ENCODE data around the gene SCARB2. TPM values are rescaled to one million over a fixed set of nuclear protein-coding genes. Genes with fewer than 3 reads are reported as not detected.

SCARB2 gene
- total and polyA plus RNA-seq, 2 donors (not counting 3 experiments of a cell fraction or from before 2014, with no cell fraction given): 75.2 to 116 TPM

DNA sequence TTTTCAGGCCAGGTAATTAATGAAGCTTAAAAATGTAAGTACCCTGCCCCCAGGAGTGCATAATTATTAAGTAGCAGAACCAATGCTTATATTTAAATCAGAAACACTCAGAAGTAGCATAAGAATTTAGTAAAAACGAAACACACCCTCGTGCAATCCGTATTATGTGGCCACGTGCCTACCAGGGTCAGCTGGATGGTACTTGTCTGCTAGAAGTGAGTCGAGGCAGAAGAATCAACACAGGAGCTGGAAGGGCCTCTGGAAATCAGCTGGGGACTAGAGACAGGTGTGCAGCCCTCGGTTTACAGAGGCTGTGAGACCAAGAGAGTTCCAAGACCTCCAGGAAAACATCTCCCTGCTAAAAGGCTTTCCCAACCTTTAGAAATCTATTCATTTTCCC lies 37.3 kb upstream of the SCARB2 start:
- Histone ChIP-seq H3K79me2 (ENCODE audit: control insufficient read depth, insufficient read depth, low read length) (no peaks in the 10 kb centered on the region), H3K9me3 (replicated peaks; ENCODE audit: control insufficient read depth, insufficient read depth, low read length) (no peaks in the 10 kb centered on the region), H4K20me1 (replicated peaks; ENCODE audit: control insufficient read depth, extremely low read depth, insufficient read depth, low read length) (no peaks in the 10 kb centered on the region), H3K36me3 (ENCODE audit: control insufficient read depth in 2 of 2, extremely low read depth in 1 of 2, insufficient read depth in 2 of 2, low read length in 2 of 2) (no peaks in the 10 kb centered on the region), H3K9ac (replicated peaks; ENCODE audit: extremely low read depth, insufficient read depth, low read length) (no peak overlapping the region), H3K27ac (ENCODE audit: insufficient read depth, low read depth, low read length) (no peak overlapping the region), H3K9me1 (replicated peaks; ENCODE audit: control insufficient read depth, extremely low read depth, insufficient read depth, low read length) (no peaks in the 10 kb centered on the region), H3K27me3 (ENCODE audit: control insufficient read depth in 2 of 2, insufficient read depth in 2 of 2, low read length in 2 of 2) (peaks cover 53 to 76% of the 10 kb centered on the region in 2 experiments), H3K4me2 (ENCODE audit: insufficient read depth, low read length) (peak overlapping the region; percentile 44), H3K4me1 (ENCODE audit: control insufficient read depth, extremely low read depth, insufficient read depth, low read length) (peaks cover 3% of the 10 kb centered on the region), H3K4me3 (replicated peaks in 1 of 3; ENCODE audit: insufficient read depth in 1 of 3, low read depth in 1 of 3, low read length in 3 of 3) (peak overlapping the region in 2 of 3 experiments; percentile 1 to 28), H2AFZ (ENCODE audit: low read depth, low read length) (peak overlapping the region; percentile 7)
- ChIA-PET POLR2A (no interaction called here), CTCF (interaction anchor here (0.9 to 3.1 kb wide), 2 partner anchors 70 to 127 kb away, joined by 5 to 17 read pairs; no protein-coding TSS in a partner anchor)
- FAIRE-seq: no peak
- no peak for TF ChIP-seq POLR2AphosphoS5 (IDR thresholded peaks at IDR 0.05; ENCODE audit: insufficient read depth, low read depth, low read length)
- TF ChIP-seq POLR2A (IDR thresholded peaks at IDR 0.05; ENCODE audit: low read depth, low read length): no peak
- TF ChIP-seq FOS (IDR thresholded peaks at IDR 0.05; ENCODE audit: borderline replicate concordance, insufficient read depth, low read length): no peak
- no peak for TF ChIP-seq EZH2 (IDR thresholded peaks at IDR 0.05; ENCODE audit: borderline replicate concordance, low read depth, low read length, severe bottlenecking)
- TF ChIP-seq, protein P1, sequence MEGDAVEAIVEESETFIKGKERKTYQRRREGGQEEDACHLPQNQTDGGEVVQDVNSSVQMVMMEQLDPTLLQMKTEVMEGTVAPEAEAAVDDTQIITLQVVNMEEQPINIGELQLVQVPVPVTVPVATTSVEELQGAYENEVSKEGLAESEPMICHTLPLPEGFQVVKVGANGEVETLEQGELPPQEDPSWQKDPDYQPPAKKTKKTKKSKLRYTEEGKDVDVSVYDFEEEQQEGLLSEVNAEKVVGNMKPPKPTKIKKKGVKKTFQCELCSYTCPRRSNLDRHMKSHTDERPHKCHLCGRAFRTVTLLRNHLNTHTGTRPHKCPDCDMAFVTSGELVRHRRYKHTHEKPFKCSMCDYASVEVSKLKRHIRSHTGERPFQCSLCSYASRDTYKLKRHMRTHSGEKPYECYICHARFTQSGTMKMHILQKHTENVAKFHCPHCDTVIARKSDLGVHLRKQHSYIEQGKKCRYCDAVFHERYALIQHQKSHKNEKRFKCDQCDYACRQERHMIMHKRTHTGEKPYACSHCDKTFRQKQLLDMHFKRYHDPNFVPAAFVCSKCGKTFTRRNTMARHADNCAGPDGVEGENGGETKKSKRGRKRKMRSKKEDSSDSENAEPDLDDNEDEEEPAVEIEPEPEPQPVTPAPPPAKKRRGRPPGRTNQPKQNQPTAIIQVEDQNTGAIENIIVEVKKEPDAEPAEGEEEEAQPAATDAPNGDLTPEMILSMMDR (IDR thresholded peaks at IDR 0.05; ENCODE audit: extremely low read depth in 1 of 2, insufficient read depth in 1 of 2, low read depth in 1 of 2, low read length in 2 of 2): no peak
- TF ChIP-seq GATA2 (IDR thresholded peaks at IDR 0.05; ENCODE audit: insufficient read depth, insufficient read length, low read depth, low read length): no peak
- TF ChIP-seq JUN (IDR thresholded peaks at IDR 0.05; ENCODE audit: borderline replicate concordance, insufficient read depth, insufficient read length, low read depth): no peak
- TF ChIP-seq, protein P2, sequence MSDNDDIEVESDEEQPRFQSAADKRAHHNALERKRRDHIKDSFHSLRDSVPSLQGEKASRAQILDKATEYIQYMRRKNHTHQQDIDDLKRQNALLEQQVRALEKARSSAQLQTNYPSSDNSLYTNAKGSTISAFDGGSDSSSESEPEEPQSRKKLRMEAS (IDR thresholded peaks at IDR 0.05; ENCODE audit: insufficient read depth, insufficient read length): no peak
- no peak for TF ChIP-seq MYC (IDR thresholded peaks at IDR 0.05; ENCODE audit: low read depth, low read length)
- dilution Hi-C loops (cut with MboI; ENCODE audit: extremely low pct_ligation_motif_present, low sequenced_read_pairs) (no loop called here), intact Hi-C loops (cut with micrococcal nuclease) (loop anchor here (2.0 kb wide), 2 partner anchors 38 to 124 kb away; partner anchors contain the start of gene SCARB2)
- BruUV-seq (replicated peaks): no TSS peak
- peak; percentile 10 for DNase-seq (ENCODE audit: low read depth, low spot score)
